Activated T-helper 1 cell treated with anti-CD3 and anti-CD28 coated beads, Interleukin-12 subunit alpha, Interleukin-12 subunit beta, Interleukin-2, Interleukin-4 antibody, amounts not matched to agents 30 ng/mL and 10 ng/mL and 1 ng/mL, durations not matched to agents 14 hours and 24 hours and 36 hours (primary cell): ENCODE results near the gene ZNF554. TPM values are rescaled to one million over a fixed set of nuclear protein-coding genes. Genes with fewer than 3 reads are reported as not detected.
"Not testable (repeated sequence)": the region's sequence is repeated elsewhere in the genome, so short reads cannot be mapped to it uniquely, and the experiment has no call there.

ENCODE experiments used
- DNase-seq: peaks from one replicate; pipeline ENCODE4 v3.0.0; 2021; ENCODE audit warnings: low spot score
- H3K27ac Mint-ChIP-seq: one replicate; pipeline ENCODE4 v1.8.0; 2021; ENCODE audit warnings: mild to moderate bottlenecking, mixed read lengths
- H3K27me3 Mint-ChIP-seq: one replicate; pipeline ENCODE4 v1.8.0; 2022; ENCODE audit warnings: mild to moderate bottlenecking, moderate library complexity, mixed read lengths; ENCODE audit not compliant: insufficient read depth
- H3K36me3 Mint-ChIP-seq: one replicate; pipeline ENCODE4 v1.8.0; 2021; ENCODE audit warnings: low read depth, mixed read lengths
- H3K4me1 Mint-ChIP-seq: one replicate; pipeline ENCODE4 v1.8.0; 2021; ENCODE audit warnings: low read depth, mixed read lengths
- H3K4me3 Mint-ChIP-seq: one replicate; pipeline ENCODE4 v1.8.0; 2021; ENCODE audit warnings: mild to moderate bottlenecking, moderate library complexity, mixed read lengths
- H3K9me3 Mint-ChIP-seq: one replicate; pipeline ENCODE4 v1.8.0; 2021; ENCODE audit warnings: mixed read lengths
- intact Hi-C: fragments of 100-400 bp; cut with micrococcal nuclease; formaldehyde crosslinking; loops from one replicate; pipeline ENCODE4 v1.15.1; 2024
- total RNA-seq: library from RNA; stranded (reverse); gene quantifications from 2 replicates; pipeline ENCODE4 v1.2.3, GENCODE V29; 2022

ZNF554 gene
- total RNA-seq, 1 donor from 2014 or later, result 1.9 TPM

DNA sequence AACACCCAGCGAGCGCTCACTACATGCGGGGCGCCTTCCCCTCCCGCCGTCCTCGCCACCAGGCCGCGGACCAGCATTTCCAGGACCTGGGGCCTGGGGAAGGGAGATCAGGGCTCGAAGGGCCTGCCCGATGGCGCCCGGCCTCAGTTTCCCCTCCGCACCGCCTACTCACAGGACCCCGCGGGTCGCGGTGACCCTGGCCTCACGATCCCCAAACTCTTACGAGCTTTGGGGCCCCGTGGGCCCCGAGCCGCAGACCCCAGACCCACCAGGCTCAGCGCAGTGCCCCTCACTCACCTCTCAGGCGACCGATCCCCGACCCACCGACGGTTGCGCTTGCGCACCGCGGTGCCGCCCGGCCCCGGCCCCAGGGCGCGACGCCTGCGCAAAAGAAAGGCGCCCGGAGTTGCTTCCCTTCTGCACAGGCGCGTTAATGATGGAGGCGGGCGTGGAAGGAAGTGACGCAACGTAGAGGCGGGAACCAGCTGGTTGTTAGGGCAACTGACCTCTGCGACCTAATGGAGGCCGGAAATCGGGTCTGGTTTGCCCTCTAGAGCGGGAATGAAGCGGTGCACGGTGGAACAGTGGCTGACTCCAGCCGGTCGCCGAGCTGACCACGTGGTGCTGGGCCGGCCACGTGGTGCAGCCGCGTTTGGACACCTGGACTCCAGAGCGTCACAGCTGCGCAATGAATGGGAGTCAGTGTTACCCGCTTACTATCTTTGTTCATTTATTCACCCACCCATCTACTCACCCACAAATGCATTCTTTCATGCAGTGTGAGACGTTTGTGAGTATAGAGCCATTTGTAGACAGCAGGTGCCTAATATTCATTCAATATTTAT is 36.5 kb upstream of the ZNF554 start, which contains the start of gene SGTA:
Gene SGTA (minus strand): TSS at position 338 of the 845 bp plus-strand sequence. CDS start 14,205 bp downstream, outside the sequence.
- Mint-ChIP-seq H3K27me3 (no peaks in the 10 kb centered on the region), H3K9me3 (no peaks in the 10 kb centered on the region), H3K4me3 (peak within 1 kb of the TSS; percentile 98), H3K36me3 (peaks cover 12% of the 10 kb centered on the region), H3K4me1 (peaks cover 62% of the 10 kb centered on the region), H3K27ac (peak within 1 kb of the TSS; percentile 89)
- intact Hi-C loops, result loop anchor here (1.0 to 10.0 kb wide), 8 partner anchors 58 to 1376 kb away; partner anchors contain the start of genes AP3D1, DAZAP1, GADD45B and MFSD12
- peak; percentile 96 for DNase-seq

DNA sequence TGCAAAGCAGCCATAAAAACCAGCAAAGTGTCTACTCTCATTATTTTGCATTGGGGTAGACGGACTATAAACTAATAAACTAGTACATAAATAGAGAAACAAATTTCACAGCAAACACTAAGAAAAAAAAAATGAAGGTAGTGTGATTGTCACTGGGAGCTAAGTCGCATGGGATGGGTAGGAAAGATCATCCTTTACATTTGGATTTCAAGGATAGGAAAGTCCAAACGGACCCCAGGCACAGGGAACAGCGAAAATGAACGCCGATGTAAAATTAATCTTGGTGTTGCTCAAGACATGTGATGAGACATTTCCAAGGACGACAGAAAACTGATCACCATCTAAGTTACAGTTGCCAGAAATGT is 35.9 kb upstream of the ZNF554 start:
- H3K4me3 Mint-ChIP-seq, result peak overlapping the region; percentile 98
- H3K9me3 Mint-ChIP-seq, result no peaks in the 10 kb centered on the region
- no peak for DNase-seq
- peaks cover 63% of the 10 kb centered on the region for H3K4me1 Mint-ChIP-seq
- peaks cover 9% of the 10 kb centered on the region for H3K36me3 Mint-ChIP-seq
- peak overlapping the region; percentile 89 for H3K27ac Mint-ChIP-seq
- no peaks in the 10 kb centered on the region for H3K27me3 Mint-ChIP-seq
- intact Hi-C loops, result loop anchor here (1.0 to 10.0 kb wide), 9 partner anchors 58 to 1376 kb away; partner anchors contain the start of genes AP3D1, DAZAP1, GADD45B and MFSD12

DNA sequence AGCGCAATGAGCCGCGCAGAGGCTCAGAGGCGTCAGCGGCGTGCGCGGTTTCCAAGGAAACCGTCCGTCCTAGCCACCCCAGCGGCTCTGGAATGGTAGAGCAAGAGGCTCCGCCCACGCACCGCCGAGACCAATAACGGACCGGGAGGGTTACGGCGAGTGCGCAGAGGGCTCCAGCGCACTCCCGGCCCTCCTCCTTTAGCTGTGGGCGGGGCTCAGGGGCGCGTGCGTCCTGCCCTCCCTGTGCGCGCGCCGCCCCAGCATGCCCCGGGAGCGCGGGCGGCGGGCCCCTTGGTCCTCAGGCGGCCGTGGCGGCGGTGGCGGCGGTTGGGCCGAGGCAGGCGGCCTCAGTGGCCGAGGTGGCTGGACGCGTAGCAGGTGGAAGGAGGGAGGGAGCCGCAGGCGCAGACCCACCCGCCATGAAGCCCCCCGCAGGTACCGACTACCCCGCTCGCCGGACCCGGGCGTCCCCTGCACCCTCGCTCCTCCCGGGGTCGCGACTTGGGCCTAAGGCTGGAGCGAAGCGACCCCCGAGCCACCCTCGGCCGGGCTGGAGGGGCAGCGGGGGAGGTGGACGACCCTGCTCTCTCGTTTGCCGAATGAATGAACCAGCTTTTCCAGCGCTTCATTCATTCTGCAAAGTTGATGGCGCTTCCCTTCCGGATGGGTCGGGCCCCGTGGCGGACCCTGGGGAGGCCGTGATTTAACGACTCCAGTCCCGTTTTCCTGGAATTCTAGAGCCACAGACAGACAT is 34.2 kb upstream of the ZNF554 start, which contains the start of gene THOP1:
Gene THOP1 (plus strand): TSS at position 260 of the 754 bp plus-strand sequence. CDS start 160 bp downstream, at position 420.
- H3K27me3 Mint-ChIP-seq, result no peaks in the 10 kb centered on the region
- peak within 1 kb of the TSS; percentile 98 for H3K4me3 Mint-ChIP-seq
- H3K36me3 Mint-ChIP-seq, result peaks cover 9% of the 10 kb centered on the region
- H3K27ac Mint-ChIP-seq, result peak within 1 kb of the TSS; percentile 78
- intact Hi-C loops, result loop anchor here (1.0 to 10.0 kb wide), 7 partner anchors 34 to 977 kb away; partner anchors contain the start of genes AP3D1, GADD45B, MRPL54 and NCLN
- H3K9me3 Mint-ChIP-seq, result no peaks in the 10 kb centered on the region
- peak; percentile 98 for DNase-seq
- H3K4me1 Mint-ChIP-seq, result peaks cover 64% of the 10 kb centered on the region

DNA sequence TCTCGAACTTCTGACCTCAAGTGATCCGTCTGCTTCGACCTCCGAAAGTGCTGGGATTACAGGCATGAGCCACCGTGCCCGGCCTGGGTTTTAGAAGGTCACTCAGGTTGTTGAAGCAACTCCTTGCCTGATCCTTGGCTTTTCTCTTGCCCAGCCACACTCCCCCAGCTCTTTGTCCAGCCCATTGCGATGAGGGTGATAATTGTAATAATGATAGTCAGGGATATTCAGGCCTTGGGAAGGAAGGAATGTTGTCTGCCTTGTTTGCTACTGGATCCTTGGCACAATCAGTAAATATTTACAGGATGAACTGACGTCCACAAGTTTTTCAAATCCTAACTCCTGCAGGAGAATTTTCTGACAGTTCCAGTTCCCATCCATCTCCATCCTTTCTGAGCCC is 32.6 kb upstream of the ZNF554 start:
- H3K27ac Mint-ChIP-seq, result no peak overlapping the region
- peaks cover 49% of the 10 kb centered on the region for H3K4me1 Mint-ChIP-seq
- DNase-seq, result no peak
- no peaks in the 10 kb centered on the region for H3K27me3 Mint-ChIP-seq
- no peaks in the 10 kb centered on the region for H3K9me3 Mint-ChIP-seq
- H3K36me3 Mint-ChIP-seq, result peaks cover 13% of the 10 kb centered on the region
- H3K4me3 Mint-ChIP-seq, result peak overlapping the region; percentile 98
- intact Hi-C loops, result loop anchor here (10.0 kb wide), 3 partner anchors 312 to 632 kb away; partner anchors contain the start of genes AP3D1, GADD45B and NCLN

DNA sequence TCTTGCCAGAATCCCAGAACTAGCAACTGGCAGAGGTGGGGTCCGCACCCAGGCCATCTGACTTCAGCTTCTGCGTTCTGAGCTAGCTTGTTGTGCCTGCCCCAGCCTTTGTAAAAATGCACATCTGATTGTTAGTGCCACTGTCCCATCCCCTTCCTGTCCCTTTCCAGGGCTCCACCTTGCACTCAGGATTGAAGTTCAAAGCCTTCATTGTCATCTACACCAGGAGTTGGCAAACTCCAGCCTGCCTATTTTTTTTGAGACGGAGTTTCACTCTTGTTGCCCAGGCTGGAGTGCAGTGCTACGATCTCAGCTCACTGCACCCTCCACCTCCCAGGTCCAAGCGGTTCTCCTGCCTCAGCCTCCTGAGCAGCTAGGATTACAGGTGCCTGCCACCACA is 31.4 kb upstream of the ZNF554 start:
- Mint-ChIP-seq H3K27me3 (no peaks in the 10 kb centered on the region), H3K9me3 (no peaks in the 10 kb centered on the region), H3K4me1 (peaks cover 44% of the 10 kb centered on the region), H3K36me3 (peaks cover 13% of the 10 kb centered on the region), H3K27ac (no peak overlapping the region), H3K4me3 (peak overlapping the region; percentile 62)
- intact Hi-C loops, result loop anchor here (10.0 kb wide), 3 partner anchors 313 to 633 kb away; partner anchors contain the start of genes AP3D1, GADD45B and NCLN
- DNase-seq, result no peak

DNA sequence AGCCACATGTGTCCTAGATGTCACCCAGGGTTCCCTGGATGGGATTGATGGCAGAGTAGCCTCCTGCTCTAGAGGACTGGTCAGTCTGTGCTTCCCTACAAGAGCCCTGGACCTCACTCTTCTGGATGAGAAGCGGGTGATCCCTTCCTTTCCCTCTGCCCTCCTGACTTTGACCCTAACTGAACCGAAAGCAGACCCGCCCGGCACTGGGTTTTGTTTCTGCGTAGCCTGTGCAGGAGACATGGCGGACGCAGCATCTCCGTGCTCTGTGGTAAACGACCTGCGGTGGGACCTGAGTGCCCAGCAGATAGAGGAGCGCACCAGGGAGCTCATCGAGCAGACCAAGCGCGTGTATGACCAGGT is 29.5 kb upstream of the ZNF554 start:
- intact Hi-C loops, result no loop called here
- DNase-seq, result no peak
- no peak overlapping the region for H3K4me3 Mint-ChIP-seq
- no peaks in the 10 kb centered on the region for H3K27me3 Mint-ChIP-seq
- no peaks in the 10 kb centered on the region for H3K9me3 Mint-ChIP-seq
- peaks cover 26% of the 10 kb centered on the region for H3K4me1 Mint-ChIP-seq
- no peak overlapping the region for H3K27ac Mint-ChIP-seq
- peaks cover 20% of the 10 kb centered on the region for H3K36me3 Mint-ChIP-seq

DNA sequence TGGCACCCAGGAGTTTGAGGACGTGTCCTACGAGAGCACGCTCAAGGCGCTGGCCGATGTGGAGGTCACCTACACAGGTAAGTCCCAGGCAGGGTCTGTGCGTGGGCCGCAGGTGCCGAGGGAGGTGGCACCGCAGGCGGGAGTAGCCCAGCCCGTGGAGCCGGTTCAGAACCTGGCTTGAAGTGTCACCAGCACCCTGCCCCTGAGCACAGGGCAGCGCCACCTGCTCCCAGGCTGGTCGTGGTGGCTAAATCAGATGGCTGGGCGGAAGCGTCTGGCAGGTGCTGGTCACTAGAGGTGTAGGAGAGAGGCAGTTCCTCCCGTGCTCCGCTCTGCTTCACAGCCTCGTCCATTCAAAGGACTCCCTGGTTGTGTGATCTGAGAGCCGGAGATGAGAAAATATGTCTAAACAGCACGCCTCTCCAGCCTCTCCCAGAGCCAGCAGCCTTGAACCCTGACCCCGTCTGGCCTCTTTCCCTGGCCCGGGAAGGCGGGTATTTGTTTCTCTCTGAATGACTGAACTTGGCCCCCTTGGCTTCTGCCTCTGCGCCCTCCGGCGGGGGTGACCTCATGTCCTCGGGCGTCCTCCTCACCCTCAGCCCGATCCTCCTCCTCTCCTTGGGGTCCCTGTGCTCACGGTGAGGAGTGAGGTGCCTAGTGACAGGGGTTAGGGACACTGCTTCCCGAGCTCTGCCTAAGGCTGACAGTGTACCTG is 29.0 kb upstream of the ZNF554 start:
- Mint-ChIP-seq H3K27me3 (no peaks in the 10 kb centered on the region), H3K4me3 (no peak overlapping the region), H3K9me3 (no peaks in the 10 kb centered on the region), H3K36me3 (peaks cover 26% of the 10 kb centered on the region), H3K27ac (no peak overlapping the region), H3K4me1 (peaks cover 26% of the 10 kb centered on the region)
- intact Hi-C loops, result no loop called here
- no peak for DNase-seq

DNA sequence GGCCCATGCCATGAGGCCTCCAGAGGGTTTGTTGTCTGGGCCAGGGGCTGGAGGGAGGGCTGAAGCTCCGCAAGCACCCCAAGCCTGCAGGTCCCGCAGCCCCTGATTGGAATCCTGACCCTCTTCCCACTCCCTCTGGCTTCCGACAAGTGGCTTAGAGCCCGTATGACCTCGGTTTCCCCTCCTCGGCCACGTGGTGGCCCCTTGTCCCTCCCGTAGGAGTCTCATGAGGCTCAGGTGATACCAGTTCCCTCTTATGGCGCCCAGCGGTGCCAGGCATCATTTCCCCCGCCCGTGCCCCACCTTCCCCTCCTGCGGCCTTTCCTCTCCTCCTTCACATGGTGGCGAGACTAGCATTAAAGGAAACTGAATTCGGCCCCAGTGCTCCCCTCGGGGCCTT is 28.2 kb upstream of the ZNF554 start:
- peaks cover 28% of the 10 kb centered on the region for H3K36me3 Mint-ChIP-seq
- peaks cover 21% of the 10 kb centered on the region for H3K4me1 Mint-ChIP-seq
- no peak for DNase-seq
- no peak overlapping the region for H3K4me3 Mint-ChIP-seq
- H3K27ac Mint-ChIP-seq, result no peak overlapping the region
- no peaks in the 10 kb centered on the region for H3K27me3 Mint-ChIP-seq
- intact Hi-C loops, result no loop called here
- no peaks in the 10 kb centered on the region for H3K9me3 Mint-ChIP-seq

DNA sequence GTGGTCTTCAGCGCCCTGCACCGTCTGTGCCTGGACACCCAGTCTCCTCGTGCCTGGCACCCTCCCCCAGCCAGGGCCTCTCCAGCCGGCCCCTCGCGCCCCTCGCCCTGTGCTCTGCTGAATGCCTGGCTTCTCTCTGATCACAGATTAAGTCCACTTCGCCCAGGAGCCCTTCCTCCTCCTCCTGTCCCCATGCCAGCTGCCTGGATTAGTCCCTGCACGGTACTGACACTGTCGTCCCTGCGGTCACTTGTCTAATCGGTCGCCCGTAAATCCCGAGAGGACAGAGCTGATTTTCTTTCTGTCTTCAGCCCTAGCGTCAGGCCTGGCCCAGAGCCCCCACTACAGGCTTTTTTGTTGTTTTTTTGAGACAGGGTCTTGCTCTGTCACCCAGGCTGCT is 27.8 kb upstream of the ZNF554 start:
- Mint-ChIP-seq H3K9me3 (no peaks in the 10 kb centered on the region), H3K4me1 (peaks cover 21% of the 10 kb centered on the region), H3K27me3 (no peaks in the 10 kb centered on the region), H3K27ac (no peak overlapping the region), H3K36me3 (peaks cover 28% of the 10 kb centered on the region), H3K4me3 (no peak overlapping the region)
- intact Hi-C loops, result no loop called here
- no peak for DNase-seq

DNA sequence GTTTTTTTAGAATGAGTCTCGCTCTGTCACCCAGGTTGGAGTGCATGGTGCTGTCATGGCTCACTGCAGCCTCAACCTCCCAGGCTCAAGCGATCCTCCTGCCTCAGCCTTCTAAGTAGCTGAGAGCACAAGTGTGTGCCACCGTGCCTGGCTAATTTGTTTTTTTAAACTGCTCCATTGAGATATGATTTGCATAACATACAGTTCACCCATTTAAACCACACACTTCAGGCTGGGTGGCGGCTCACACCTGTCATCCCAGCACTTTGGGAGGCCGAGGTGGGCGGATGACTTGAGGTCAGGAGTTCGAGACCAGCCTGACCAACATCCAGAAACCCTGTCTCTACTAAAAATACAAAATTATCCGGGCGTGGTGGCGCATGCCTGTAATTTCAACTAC is 27.0 kb upstream of the ZNF554 start:
- H3K27ac Mint-ChIP-seq, intact Hi-C loops: not testable (repeated sequence)

DNA sequence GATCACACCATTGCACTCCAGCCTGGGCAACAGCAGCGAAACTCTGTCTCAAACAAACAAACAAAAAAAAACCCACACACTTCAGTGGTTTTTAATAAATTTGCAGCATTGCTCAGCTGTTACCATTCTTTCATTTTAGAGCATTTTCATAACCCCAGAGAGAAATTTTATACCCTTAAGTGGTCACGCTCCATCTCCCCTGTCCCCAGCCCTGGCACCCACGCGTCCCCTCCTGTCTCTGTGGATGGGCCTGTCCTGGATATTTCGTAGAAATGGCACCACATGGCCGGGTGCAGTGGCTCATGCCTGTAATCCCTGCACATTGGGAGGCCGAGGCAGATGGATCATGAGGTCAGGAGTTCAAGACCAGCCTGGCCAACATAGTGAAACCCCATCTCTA is 26.5 kb upstream of the ZNF554 start:
- no peak for DNase-seq
- no peaks in the 10 kb centered on the region for H3K27me3 Mint-ChIP-seq
- intact Hi-C loops, result no loop called here
- no peak overlapping the region for H3K27ac Mint-ChIP-seq
- H3K9me3 Mint-ChIP-seq, result no peaks in the 10 kb centered on the region
- H3K4me3 Mint-ChIP-seq, result no peak overlapping the region
- H3K36me3 Mint-ChIP-seq, result peaks cover 25% of the 10 kb centered on the region
- H3K4me1 Mint-ChIP-seq, result peaks cover 8% of the 10 kb centered on the region

More for the DNA sequence above, 27.0 kb upstream of the ZNF554 start:
- not testable (repeated sequence) for H3K27me3 Mint-ChIP-seq, H3K9me3 Mint-ChIP-seq, H3K4me3 Mint-ChIP-seq, DNase-seq
- Mint-ChIP-seq H3K36me3 (peaks cover 25% of the 10 kb centered on the region), H3K4me1 (peaks cover 13% of the 10 kb centered on the region)

DNA sequence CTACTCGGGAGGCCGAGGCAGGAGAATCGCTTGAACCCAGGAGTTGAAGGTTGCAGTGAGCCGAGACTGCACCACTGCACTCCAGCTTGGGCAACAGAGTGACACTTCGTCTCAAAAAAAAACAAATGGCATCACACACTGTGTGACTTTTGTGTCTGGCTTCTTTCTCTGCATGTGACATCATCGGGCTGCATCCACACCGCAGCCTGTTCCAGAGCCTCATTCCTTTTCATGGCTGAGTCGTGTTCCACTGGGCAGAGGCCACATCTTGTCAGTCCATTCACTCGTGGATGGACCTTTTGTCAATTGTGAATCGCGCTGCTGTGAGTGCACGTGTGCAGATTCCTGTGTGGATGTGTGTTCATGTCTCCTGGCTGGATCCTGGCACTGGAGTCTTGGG is 26.1 kb upstream of the ZNF554 start:
- H3K4me1 Mint-ChIP-seq, result peaks cover 6% of the 10 kb centered on the region
- H3K4me3 Mint-ChIP-seq, result no peak overlapping the region
- intact Hi-C loops, result no loop called here
- H3K27me3 Mint-ChIP-seq, result no peaks in the 10 kb centered on the region
- no peak for DNase-seq
- H3K9me3 Mint-ChIP-seq, result no peaks in the 10 kb centered on the region
- no peak overlapping the region for H3K27ac Mint-ChIP-seq
- H3K36me3 Mint-ChIP-seq, result peaks cover 25% of the 10 kb centered on the region
